Coronary artery (tissue), 2 donors: ENCODE measurements around the gene TMTC1.

Experiments
- DNase-seq: peaks from one replicate; pipeline ENCODE4 v3.0.0-alpha.2; 2017; ENCODE audit warnings: low spot score
- H3K27ac ChIP-seq, 2 donors: fragments of 200-600 bp; sonication (generic); one replicate each; pipeline ENCODE4 v1.5.1; 2016 to 2019
- H3K4me3 ChIP-seq: fragments of 200-600 bp; sonication (generic); 2 replicates; pipeline ENCODE4 v1.5.1; 2016; ENCODE audit warnings: mild to moderate bottlenecking, moderate library complexity
- TF ChIP-seq, protein P1 (sequence below): fragments of 200-600 bp; sonication (generic); IDR thresholded peaks from one replicate; pipeline ENCODE4 v1.5.1; 2019; ENCODE audit warnings: antibody characterized with exemption

Gene TMTC1

GRCh38 chr12:29552324-29552927, 231.3 kb downstream of the TMTC1 start:
- H3K27ac ChIP-seq, result peak overlapping the region in 1 of 2 donors; percentile 12
- DNase-seq, result no peak
- TF ChIP-seq, protein P1, sequence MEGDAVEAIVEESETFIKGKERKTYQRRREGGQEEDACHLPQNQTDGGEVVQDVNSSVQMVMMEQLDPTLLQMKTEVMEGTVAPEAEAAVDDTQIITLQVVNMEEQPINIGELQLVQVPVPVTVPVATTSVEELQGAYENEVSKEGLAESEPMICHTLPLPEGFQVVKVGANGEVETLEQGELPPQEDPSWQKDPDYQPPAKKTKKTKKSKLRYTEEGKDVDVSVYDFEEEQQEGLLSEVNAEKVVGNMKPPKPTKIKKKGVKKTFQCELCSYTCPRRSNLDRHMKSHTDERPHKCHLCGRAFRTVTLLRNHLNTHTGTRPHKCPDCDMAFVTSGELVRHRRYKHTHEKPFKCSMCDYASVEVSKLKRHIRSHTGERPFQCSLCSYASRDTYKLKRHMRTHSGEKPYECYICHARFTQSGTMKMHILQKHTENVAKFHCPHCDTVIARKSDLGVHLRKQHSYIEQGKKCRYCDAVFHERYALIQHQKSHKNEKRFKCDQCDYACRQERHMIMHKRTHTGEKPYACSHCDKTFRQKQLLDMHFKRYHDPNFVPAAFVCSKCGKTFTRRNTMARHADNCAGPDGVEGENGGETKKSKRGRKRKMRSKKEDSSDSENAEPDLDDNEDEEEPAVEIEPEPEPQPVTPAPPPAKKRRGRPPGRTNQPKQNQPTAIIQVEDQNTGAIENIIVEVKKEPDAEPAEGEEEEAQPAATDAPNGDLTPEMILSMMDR, result peak; percentile 79

GRCh38 chr12:29551812-29552211, 231.9 kb downstream of the TMTC1 start:
- TF ChIP-seq, protein P1, result no peak
- H3K27ac ChIP-seq, result no peak overlapping the region
- no peak for DNase-seq
- H3K4me3 ChIP-seq, result no peak overlapping the region

More at GRCh38 chr12:29552324-29552927, 231.3 kb downstream of the TMTC1 start:
- no peak overlapping the region for H3K4me3 ChIP-seq

- TF ChIP-seq, protein P1, result no peak
- DNase-seq, result no peak
- Histone ChIP-seq H3K4me3 (no peak overlapping the region), H3K27ac (no peak overlapping the region)
Measured at GRCh38 chr12:29547864-29548263, 235.9 kb downstream of the TMTC1 start.

GRCh38 chr12:29547151-29547632, 236.6 kb downstream of the TMTC1 start:
- TF ChIP-seq, protein P1, result no peak
- Histone ChIP-seq H3K4me3 (no peak overlapping the region), H3K27ac (no peak overlapping the region)
- DNase-seq, result no peak

- H3K27ac ChIP-seq, result no peak overlapping the region
- no peak for DNase-seq
- H3K4me3 ChIP-seq, result no peak overlapping the region
- TF ChIP-seq, protein P1, result no peak
Measured at GRCh38 chr12:29546000-29546399, 237.7 kb downstream of the TMTC1 start.

DNA sequence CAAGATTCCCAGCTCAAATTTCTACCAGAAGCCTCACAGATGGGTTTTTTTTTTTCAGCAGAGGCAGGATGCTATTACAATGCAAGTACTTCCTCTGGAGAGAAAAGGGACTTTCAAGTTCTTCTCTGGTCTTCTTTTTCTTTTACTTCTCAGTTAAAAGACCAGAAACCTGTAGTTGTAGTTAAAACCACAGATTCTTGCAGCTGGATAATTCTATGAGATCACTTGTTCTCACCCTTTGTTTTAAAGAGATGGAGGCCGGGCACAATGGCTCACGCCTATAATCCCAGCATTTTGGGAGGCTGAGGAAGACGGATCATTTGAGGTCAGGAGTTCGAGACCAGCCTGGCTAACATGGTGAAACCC, 238.7 kb downstream of the TMTC1 start:
- no peak for DNase-seq
- TF ChIP-seq, protein P1, result no peak
- no peak overlapping the region for H3K27ac ChIP-seq
- H3K4me3 ChIP-seq, result no peak overlapping the region

GRCh38 chr12:29544428-29545101, 239.2 kb downstream of the TMTC1 start:
- Histone ChIP-seq H3K4me3 (no peak overlapping the region), H3K27ac (no peak overlapping the region)
- DNase-seq, result no peak
- TF ChIP-seq, protein P1, result no peak
